A673 (cell line): ENCODE results near the gene NQO2. TPM values are rescaled to one million over a fixed set of nuclear protein-coding genes. Genes with fewer than 3 reads are reported as not detected.
"Not testable (repeated sequence)": the region's sequence is repeated elsewhere in the genome, so short reads cannot be mapped to it uniquely, and the experiment has no call there.

ENCODE experiments used
- BruUV-seq: library from RNA; stranded (reverse); fragments of 400-500 nt; replicated peaks from 2 replicates; lab custom pipeline; 2021; lab: Mats Ljungman, UMichigan
- CTCF ChIA-PET: fragments of 300-600 bp; sonication (Branson Sonifier 250); formaldehyde crosslinking; loops from one replicate; lab custom pipeline; 2022; ENCODE audit warnings: antibody characterized with exemption; lab: Charles Lee
- POLR2A ChIA-PET: fragments of 300-600 bp; sonication (Branson Sonifier 250); formaldehyde crosslinking; loops from one replicate; lab custom pipeline; 2022; ENCODE audit warnings: antibody characterized with exemption; ENCODE audit not compliant: low non-redundant PET; lab: Charles Lee
- DNase-seq: peaks from one replicate; pipeline ENCODE4 v3.0.0-alpha.2; 2015; ENCODE audit warnings: low spot score
- H3K27ac ChIP-seq: fragments of 200-600 bp; sonication (generic); 2 replicates; pipeline ENCODE4 v1.5.1; 2016; ENCODE audit warnings: mixed run types, low read depth, mild to moderate bottlenecking, mixed read lengths, antibody characterized with exemption, low read length; ENCODE audit not compliant: poor library complexity, severe bottlenecking
- H3K27me3 ChIP-seq: fragments of 200-600 bp; sonication (generic); replicated peaks from 2 replicates; pipeline ENCODE4 v1.6.1; 2017; ENCODE audit warnings: mixed run types, low read depth, mild to moderate bottlenecking, mixed read lengths, antibody characterized with exemption, low read length; ENCODE audit not compliant: insufficient read depth, poor library complexity
- H3K36me3 ChIP-seq: fragments of 200-600 bp; sonication (generic); 2 replicates; pipeline ENCODE4 v1.6.1; 2016; ENCODE audit warnings: mixed run types, mild to moderate bottlenecking, mixed read lengths, antibody characterized with exemption, low read length; ENCODE audit not compliant: insufficient read depth, poor library complexity, severe bottlenecking
- H3K4me1 ChIP-seq: fragments of 200-600 bp; sonication (generic); 2 replicates; pipeline ENCODE4 v1.6.1; 2017; ENCODE audit warnings: mixed run types, mild to moderate bottlenecking, mixed read lengths, antibody characterized with exemption, low read length; ENCODE audit not compliant: insufficient read depth, poor library complexity, severe bottlenecking
- H3K4me3 ChIP-seq: fragments of 200-600 bp; sonication (generic); 2 replicates; pipeline ENCODE4 v1.5.1; 2016; ENCODE audit warnings: low read depth, mixed run types, mild to moderate bottlenecking, mixed read lengths, low read length; ENCODE audit not compliant: poor library complexity, severe bottlenecking
- H3K9me3 ChIP-seq: fragments of 200-600 bp; sonication (generic); 2 replicates; pipeline ENCODE4 v1.6.1; 2016; ENCODE audit warnings: mixed run types, low read depth, mild to moderate bottlenecking, mixed read lengths, antibody characterized with exemption, low read length; ENCODE audit not compliant: poor library complexity, severe bottlenecking
- CTCF ChIP-seq: fragments of 300-800, 200-600 bp; sonication (generic); conservative IDR thresholded peaks from 2 replicates; pipeline ENCODE4 v1.5.1; 2017; ENCODE audit warnings: low read depth, mild to moderate bottlenecking, antibody characterized with exemption, low read length, moderate library complexity, mixed read lengths
- EZH2 ChIP-seq: fragments of 200-600 bp; sonication (generic); IDR thresholded peaks from 2 replicates; pipeline ENCODE4 v1.6.1; 2017; ENCODE audit warnings: borderline replicate concordance, low read depth, mild to moderate bottlenecking, mixed read lengths, antibody characterized with exemption, low read length; ENCODE audit not compliant: poor library complexity, severe bottlenecking
- intact Hi-C: fragments of 100-400 bp; cut with micrococcal nuclease; formaldehyde crosslinking; loops from one replicate; pipeline ENCODE4 v1.10.0; 2022; ENCODE audit not compliant: unreplicated experiment
- total RNA-seq: library from RNA; stranded (reverse); gene quantifications from 2 replicates; pipeline ENCODE4 v1.2.3, GENCODE V29; 2021

NQO2 gene
- total RNA-seq, 1 experiment from 2014 or later: 97.3 TPM

- intact Hi-C loops: no loop called here
- peak; percentile 37 for DNase-seq
- POLR2A ChIA-PET: interaction anchor here (0.6 kb wide), 1 partner anchor 62 kb away, joined by 5 read pairs; the partner anchor contains the start of gene NQO2
Measured at GRCh38 chr6:3061501-3061941, 61.8 kb downstream of the NQO2 start.

GRCh38 chr6:3063340-3063732, 63.6 kb downstream of the NQO2 start:
- H3K27ac ChIP-seq, H3K36me3 ChIP-seq, POLR2A ChIA-PET, BruUV-seq, H3K27me3 ChIP-seq, intact Hi-C loops, H3K4me1 ChIP-seq, CTCF ChIA-PET, DNase-seq, H3K9me3 ChIP-seq: not testable (repeated sequence)
- peak overlapping the region; percentile 40 for H3K4me3 ChIP-seq

More at GRCh38 chr6:3061501-3061941, 61.8 kb downstream of the NQO2 start:
- no peak for TF ChIP-seq EZH2
- TF ChIP-seq CTCF: no peak
- CTCF ChIA-PET: interaction anchor here (1.0 kb wide), 1 partner anchor 60 kb away, joined by 3 read pairs; no protein-coding TSS in a partner anchor
- Histone ChIP-seq H3K4me1 (no peaks in the 10 kb centered on the region), H3K4me3 (no peak overlapping the region), H3K36me3 (no peaks in the 10 kb centered on the region), H3K27ac (no peak overlapping the region), H3K9me3 (peaks cover 4% of the 10 kb centered on the region), H3K27me3 (no peaks in the 10 kb centered on the region)
- BruUV-seq: no TSS peak

DNA sequence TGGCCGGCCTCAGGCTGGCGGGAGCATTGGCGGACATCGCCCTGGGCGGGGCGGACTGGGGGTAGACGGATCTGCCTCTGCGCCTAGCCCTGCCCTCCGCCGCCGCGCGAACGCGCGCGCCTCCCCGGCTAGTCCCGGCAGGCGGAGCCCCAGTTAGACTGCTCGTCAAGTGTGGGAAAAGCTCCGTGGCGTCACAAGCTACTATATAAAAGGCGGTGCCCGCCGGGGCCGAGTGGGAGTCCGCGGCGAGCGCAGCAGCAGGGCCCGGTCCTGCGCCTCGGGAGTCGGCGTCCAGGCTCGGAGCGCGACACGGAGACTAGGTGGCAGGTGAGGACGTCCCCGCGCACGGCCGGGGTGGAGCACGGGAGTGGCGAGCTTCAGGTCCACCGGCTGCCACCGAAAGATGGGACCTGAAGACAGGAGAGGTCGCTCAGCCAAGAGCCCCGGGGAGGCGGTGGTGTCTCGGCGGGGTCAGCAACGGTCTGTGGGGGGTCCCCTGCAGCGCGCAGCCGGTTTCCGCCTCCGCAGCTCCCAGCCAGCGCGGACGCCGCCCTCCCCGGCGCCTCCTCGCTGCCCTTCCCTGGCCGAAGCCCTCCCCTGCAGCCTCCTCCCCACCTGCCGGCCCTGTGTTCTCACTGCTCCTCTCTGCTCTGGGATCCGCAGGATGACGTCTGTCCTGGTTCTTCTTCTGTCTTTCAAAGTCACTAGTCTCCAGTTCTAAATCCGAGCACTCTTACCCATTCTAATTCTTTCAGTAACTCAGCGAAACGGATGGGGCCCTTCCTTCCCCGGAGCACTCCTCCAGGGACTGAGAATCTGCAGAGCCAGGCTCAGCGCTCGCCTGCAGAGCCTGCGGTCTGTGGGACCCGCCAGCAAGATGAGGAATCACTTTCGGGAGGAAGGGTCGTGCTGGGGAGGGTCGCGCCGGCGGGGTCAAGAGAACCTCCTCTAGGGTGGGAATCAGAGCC, 64.3 kb downstream of the NQO2 start:
- no peaks in the 10 kb centered on the region for H3K36me3 ChIP-seq
- ChIA-PET CTCF (interaction anchor here (0.6 kb wide), 1 partner anchor 187 kb away, joined by 6 read pairs; no protein-coding TSS in a partner anchor), POLR2A (no interaction called here)
- no peak overlapping the region for H3K27ac ChIP-seq
- no peak for TF ChIP-seq CTCF
- no peak for TF ChIP-seq EZH2
- no peaks in the 10 kb centered on the region for H3K4me1 ChIP-seq
- peaks cover 4% of the 10 kb centered on the region for H3K9me3 ChIP-seq
- peak; percentile 79 for DNase-seq
- no TSS peak for BruUV-seq
- H3K4me3 ChIP-seq: peak overlapping the region; percentile 40
- intact Hi-C loops: no loop called here
- H3K27me3 ChIP-seq: no peaks in the 10 kb centered on the region
